Occipital lobe (tissue), 2 donors: ENCODE measurements around the gene CGREF1. TPM values are rescaled to one million over a fixed set of nuclear protein-coding genes. Genes with fewer than 3 reads are reported as not detected.
"Not testable (repeated sequence)": the region's sequence is repeated elsewhere in the genome, so short reads cannot be mapped to it uniquely, and the experiment has no call there.

ENCODE experiments used
- DNase-seq: peaks from one replicate; lab custom pipeline; 2025; lab: John Stamatoyannopoulos, UW
- total RNA-seq: library from RNA; depleted of rRNA; stranded (reverse); fragments of >200 nt; gene quantifications from one replicate; pipeline ENCODE4 v1.2.3, GENCODE V29; 2014

CGREF1 gene
- total RNA-seq, 1 donor from 2014 or later = 17.3 TPM

GRCh38 chr2:27076323-27076722 is 42.6 kb downstream of the CGREF1 start:
- no peak for DNase-seq

DNA sequence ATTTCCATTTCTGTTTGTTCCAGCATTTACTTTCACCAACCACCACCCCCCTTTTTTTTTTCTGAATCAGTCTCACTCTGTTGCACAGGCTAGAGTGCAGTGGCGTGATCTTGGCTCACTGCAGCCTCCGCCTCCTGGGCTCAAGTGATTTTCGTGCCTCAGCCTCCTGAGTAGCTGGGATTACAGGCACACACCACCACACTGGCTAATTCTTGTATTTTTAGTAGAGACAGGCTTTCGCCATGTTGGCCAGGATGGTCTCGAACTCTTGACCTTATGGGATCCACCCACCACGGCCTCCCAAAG is 43.4 kb downstream of the CGREF1 start:
- not testable (repeated sequence) for DNase-seq

DNA sequence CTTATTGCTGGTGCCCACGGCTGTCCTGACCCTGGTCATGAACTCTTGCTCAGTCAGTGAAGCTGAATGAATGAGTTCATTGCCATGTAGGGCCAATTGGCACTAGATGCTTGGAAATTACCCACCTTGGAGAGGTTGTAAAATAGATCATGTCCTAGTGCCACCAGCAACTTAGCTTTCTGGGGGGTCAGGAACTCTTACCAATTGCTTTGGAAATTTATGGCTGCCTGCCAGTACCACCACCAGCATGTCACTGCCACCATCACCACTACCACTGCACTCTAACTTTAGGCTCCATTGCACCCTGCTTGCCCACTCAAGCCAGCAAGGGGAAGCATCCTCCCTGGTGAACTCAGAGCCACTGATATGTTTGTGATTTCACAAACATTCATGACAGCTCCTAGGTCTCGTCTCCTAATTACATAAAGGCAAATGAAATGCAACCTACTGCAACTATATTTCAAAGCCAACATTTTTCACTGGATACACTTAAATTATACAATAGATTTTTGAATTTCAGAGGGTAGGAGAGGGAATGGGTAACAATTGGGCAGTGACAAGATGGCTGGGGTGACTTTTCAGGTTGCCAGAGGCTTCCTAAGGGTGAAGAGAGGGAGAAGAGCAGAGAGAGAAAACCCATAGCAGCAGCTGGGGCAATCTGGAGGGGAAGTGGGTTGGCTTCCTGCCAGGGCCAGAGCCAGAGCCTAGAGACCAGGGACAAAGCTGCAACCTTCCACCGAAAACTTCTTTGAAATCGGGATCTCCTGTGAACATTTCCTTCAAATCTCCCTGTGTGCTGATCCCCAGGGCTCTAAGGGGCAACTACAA is 44.0 kb downstream of the CGREF1 start:
- no peak for DNase-seq

- no peak for DNase-seq
Measured at GRCh38 chr2:27073782-27074181, 45.1 kb downstream of the CGREF1 start.

- no peak for DNase-seq
Measured at GRCh38 chr2:27072920-27073319, 46.0 kb downstream of the CGREF1 start.

DNA sequence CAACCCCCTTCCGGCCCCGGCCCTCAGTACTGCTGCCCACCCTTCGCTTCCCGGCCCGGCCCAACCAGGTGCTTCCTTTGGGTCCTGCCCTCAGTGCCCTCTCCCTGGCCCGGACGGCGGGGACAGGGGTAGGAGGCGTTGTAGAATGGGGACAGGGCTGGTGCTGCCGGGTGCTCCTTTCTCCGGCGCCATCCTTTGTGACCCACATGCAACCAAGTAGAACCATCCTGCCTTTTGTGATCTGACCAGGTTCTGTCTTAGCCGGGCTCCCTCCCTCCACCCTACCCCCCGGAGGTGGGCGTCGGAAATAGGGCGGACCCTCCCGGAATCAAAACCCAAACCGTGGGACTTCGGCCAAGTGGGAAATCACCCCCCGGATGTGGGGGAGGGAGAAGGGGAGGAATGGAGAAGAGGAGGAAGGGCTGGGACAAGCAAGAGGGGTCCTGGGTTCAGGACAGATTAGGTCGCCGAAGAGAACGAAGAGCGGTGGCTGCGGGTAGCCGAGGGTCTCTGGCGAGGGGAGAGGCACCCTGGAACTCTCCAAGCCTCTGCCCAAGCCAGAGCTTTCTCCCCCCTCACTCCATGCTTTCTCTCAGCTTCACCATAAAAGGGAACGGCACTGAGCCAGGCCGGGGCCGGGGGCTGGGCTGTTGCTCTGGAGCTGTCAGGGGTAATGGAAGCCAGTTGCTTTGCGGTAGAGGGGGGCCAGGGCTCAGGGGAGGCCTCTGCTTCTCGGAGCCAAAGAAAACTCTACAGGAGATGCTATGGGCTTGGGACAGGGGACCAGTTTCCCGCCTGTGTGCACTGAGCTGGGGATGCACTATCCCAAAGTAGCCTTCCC is 46.7 kb downstream of the CGREF1 start:
- DNase-seq = peak; percentile 22

DNA sequence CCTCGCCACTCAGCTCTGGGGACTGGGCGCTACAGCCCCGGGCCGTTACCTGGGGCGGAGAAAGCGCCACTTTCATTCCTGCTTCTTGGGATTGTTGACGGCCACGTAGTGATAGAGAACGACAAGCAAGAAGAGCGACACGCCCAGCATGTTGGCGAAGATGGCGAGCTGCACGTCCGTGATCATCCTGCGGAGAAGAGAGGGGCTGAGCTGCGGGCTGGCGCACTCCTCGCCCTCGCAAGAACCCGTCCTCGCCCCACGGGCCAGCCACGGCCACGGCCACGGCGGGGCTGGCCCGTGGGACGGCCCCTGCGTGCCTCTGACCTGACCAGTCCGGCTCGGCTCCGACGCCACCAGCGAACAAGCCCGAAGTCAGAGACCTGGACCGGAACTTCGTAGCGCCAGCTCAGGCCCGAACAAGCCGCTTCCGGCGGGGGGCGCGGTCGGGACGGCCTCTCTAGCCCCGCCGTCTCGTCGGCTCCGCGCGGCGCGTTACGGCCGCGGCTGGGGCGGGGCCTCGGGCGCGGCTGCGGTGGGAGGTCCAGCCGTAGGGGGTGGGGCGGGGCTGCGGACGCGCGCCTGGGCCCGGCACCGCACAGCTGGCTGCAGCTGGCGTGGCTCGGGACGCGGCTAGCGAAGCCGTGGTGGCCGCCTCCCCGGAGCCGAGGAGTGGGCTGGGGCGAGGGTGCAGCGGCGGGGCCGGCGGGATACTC is 47.5 kb downstream of the CGREF1 start, which contains the start of gene OST4:
OST4 (minus strand) TSS at position 378 of the 713 bp plus-strand sequence.
- peak; percentile 96 for DNase-seq

DNA sequence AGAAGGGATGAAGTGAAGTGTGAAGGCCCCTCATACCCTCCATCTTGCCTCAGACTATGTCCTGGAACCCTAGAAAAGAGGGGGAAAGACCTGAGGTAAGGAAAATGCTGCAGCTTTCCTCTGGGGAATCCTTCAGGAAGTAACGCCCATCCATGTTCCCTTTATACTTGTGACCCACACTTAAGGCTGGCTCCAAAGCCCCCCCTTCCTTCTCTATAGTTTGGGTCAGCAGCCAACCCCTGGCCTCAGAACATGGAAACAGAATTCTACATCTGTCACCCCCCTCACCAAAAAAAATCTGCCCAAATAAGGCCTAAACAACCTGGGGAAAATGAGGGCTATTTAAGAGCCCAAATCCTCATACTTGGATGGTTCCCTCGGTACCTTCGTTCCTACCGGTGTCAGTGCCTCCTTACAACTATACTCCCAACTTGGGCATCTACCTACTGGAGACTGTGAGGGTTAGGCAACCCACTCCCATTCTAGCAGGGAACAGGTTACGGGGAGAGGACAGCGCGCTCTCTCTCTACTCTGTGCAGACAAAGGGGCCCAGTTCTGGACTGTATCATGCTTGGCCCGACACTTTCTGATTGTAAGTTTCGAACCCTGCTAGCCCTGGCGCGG is 48.2 kb downstream of the CGREF1 start:
- DNase-seq = no peak

DNA sequence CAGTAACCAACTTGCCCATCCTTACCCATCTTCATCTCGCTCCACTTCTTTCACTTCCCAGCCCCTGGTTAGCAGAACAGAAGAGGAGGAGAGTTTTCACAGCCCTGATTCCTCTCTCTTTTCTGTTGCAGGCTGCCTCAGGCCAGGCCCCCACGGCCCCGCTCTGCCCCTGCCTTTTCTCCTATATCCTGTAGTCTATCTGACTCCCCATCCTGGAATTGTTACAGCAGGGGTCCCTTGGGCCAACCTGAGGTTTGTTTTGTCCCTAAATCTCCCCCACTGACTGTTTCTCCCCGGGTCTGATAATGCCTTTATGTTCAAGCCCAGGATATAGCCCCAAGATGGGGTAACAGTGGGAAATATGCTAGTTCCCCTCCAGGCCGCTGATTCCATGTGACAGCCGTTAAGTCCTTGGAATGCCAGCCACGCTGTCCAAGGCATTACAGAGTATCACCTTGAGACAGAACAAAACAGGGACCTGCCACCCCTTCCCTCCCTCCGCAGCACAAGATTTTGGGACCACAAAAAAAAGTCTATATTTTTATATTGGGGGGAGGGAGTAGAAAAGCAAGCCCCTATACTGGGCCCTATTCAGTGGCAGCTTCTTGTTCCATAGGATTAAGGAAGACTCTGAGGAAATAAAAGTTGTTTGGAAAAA is 48.8 kb downstream of the CGREF1 start:
- no peak for DNase-seq

- DNase-seq = no peak
Measured at GRCh38 chr2:27069436-27069835, 49.5 kb downstream of the CGREF1 start.

DNA sequence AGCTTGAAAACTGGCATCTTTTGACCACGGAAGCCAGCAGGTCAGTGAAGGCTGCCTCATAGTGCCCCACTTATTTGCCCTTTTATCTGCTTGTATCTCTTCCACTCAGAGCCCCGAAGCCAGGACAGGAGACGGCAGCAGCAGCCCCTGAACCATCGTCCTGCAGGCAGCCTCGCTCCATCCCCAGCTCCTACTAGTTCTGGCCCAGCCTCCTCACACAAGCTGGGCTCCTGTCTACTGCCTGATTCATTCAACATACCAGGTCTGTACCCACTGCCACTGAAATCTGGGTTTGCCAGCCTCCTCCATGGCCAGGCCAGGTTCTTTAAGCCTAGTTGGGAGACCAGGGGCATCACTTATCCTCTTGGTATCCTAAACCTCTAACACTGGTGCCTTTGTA is 51.5 kb downstream of the CGREF1 start:
- DNase-seq = no peak

- DNase-seq = no peak
Measured at GRCh38 chr2:27065128-27065527, 53.8 kb downstream of the CGREF1 start.

GRCh38 chr2:27060323-27060722 is 58.6 kb downstream of the CGREF1 start:
- DNase-seq = no peak

DNA sequence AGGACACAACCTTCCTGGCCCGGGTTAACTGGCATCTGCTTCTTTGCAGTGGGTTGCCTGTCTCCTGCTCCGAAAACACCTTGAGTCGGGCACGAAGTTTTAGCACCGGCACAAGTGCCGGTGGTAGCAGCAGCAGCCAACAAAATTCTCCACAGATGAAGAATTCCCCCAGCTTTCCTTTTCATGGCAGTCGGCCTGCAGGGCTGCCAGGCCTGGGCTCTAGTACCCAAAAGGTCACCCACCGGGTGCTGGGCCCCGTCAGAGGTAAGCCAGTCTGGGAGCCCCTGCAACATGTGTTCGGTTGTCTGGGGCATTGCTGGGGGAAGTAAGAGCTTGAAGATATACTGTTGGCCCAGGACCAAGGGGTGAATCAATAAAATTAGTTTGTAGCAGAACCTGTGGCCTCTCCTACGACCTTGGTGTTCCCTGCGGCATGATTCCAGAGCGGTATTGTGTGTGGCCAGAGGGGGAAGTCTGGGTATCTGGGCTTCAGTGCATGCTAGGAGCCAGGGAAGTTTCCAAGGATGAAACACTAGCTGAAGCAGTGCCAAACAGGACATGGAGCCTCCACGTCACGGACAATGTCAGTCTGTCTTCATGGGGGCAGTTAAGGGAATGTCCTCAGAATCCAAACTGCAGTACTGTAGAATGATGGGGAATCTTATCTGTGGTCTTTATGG is 59.6 kb downstream of the CGREF1 start:
- DNase-seq = no peak

DNA sequence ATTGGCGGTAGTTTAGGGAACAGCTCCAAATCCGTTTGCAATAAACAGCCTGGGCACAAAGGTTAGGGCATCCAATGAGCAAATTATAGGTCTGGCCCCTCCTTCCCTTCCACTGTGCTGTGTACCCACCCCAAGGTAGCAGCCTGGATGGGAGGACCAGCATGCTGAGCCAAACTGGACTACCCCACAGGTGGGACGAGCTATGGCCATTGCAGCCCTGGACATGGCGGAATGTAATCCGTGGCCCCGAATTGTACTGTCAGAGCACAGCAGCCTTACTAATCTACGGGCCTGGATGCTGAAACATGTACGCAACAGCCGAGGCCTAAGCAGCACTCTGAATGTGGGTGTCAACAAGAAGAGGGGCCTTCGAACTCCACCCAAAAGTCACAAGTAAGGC is 60.7 kb downstream of the CGREF1 start:
- no peak for DNase-seq

DNA sequence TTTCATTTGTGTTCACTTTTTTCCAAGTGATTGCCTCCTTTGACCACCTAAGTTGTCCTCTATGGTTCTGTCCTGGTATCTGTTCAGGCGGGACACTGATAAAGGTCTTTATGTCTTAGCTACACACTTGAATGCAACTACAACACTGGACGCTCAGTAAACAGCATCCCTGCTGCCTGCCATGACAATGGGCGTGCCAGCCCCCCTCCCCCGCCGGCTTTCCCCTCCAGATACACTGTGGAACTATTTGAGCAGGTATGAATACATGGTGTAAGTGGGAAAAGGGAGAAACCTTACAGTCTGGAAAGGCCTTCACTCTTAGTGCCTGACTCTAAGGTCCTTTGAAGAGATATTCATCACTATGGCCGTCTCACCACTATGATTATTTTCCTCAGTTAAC is 61.7 kb downstream of the CGREF1 start:
- DNase-seq = no peak

DNA sequence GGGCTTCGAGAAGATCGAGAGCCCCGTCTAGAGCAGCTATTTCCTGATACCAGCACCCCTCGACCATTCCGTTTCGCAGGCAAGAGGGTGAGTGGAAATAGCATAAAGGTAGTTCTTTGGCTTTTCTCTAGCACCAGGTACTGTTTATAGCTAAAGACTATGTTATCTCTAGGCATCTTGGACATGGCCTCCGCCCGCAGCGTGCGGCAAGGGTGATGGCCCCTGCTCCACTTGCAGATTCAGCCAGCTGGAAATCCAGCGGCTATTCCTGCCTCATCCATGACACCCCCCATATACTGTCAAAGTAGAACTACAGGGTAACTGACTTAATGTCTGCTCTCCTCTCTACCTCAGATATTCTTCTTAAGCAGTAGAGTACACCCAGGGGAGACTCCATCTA is 64.2 kb downstream of the CGREF1 start:
- no peak for DNase-seq

DNA sequence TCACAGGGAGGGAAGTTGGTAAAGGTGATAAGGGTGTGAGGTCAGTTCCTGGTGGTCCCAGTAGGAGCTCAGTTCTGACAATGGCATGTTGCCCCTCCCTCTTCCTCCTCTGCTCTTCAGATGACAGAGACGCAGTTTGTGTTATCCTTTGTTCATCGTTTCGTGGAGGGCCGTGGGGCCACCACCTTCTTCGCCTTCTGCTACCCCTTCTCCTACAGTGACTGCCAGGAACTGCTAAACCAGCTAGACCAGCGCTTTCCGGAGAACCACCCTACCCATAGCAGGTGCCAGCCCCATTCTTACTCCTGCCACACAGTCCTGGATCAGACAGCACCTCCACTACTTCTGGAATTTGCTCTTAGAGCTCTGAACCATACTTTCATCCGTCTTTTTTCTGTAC is 65.2 kb downstream of the CGREF1 start:
- DNase-seq = no peak

DNA sequence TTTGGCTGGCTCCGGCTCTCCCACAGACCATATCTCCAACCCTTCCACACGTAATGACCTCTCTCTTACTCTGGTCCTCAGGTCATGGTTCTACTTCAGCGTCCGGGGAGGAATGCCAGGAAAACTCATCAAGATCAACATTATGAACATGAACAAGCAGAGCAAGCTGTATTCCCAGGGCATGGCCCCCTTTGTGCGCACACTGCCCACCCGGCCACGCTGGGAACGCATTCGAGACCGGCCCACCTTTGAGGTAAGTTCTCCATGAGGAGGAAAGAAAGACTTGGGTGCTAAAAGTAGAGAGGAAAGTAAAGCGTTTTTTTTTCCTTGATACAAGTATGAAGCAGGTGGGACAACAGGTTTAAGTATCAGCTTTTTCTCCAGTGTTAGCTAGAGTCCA is 65.6 kb downstream of the CGREF1 start:
- DNase-seq = no peak

GRCh38 chr2:27051902-27052645 is 66.9 kb downstream of the CGREF1 start:
- DNase-seq = no peak
